NB4 (cell line): ENCODE data around the gene EIF4E3.

Source experiments
- CTCF ChIP-seq: IDR thresholded peaks from one replicate; pipeline ENCODE4 v1.5.1; 2012; ENCODE audit warnings: low read depth, low read length
- POLR2A ChIP-seq: IDR thresholded peaks from 2 replicates; pipeline ENCODE4 v1.6.1; 2011; ENCODE audit warnings: mild to moderate bottlenecking; ENCODE audit not compliant: insufficient read length; ENCODE audit errors: extremely low read depth

GRCh38 chr3:71754610-71755253 lies 29.5 kb upstream of the EIF4E3 start:
- no peak for TF ChIP-seq POLR2A
- TF ChIP-seq CTCF: no peak
